Esophagus muscularis mucosa (tissue), 3 donors: ENCODE results near the gene BBS9.

Source experiments
- CTCF ChIP-seq, 3 experiments: fragments of 200-600 bp in 2 of 3; fragments of 450-650 bp in 1 of 3; sonication (generic) in 2 of 3; IDR thresholded peaks; one replicate each; pipeline ENCODE4 v1.5.1; 2017 to 2019; ENCODE audit warnings: antibody characterized with exemption in 3 of 3, mild to moderate bottlenecking in 2 of 3, moderate library complexity in 1 of 3
- EP300 ChIP-seq: sonication (generic); formaldehyde crosslinking; IDR thresholded peaks from one replicate; pipeline ENCODE4 v1.6.1; 2017; ENCODE audit warnings: antibody characterized with exemption

- TF ChIP-seq CTCF (IDR thresholded peaks at IDR 0.05) (no peak), EP300 (no peak)
Measured at GRCh38 chr7:33448035-33448434, 318.7 kb downstream of the BBS9 start.
